KBM-7 (cell line): ENCODE data around the gene FRMD3.

Experiments used
- DNase-seq: peaks from one replicate; pipeline ENCODE4 v3.0.0-alpha.2; 2015
- in situ Hi-C: fragments of 300-500 bp; cut with MboI; formaldehyde crosslinking; loops from 2 replicates; pipeline ENCODE4 v1.14.3; 2020; ENCODE audit warnings: low sequenced_read_pairs, low pct_unique_long_range_greater_than_20kb, mixed read lengths

FRMD3 gene

DNA sequence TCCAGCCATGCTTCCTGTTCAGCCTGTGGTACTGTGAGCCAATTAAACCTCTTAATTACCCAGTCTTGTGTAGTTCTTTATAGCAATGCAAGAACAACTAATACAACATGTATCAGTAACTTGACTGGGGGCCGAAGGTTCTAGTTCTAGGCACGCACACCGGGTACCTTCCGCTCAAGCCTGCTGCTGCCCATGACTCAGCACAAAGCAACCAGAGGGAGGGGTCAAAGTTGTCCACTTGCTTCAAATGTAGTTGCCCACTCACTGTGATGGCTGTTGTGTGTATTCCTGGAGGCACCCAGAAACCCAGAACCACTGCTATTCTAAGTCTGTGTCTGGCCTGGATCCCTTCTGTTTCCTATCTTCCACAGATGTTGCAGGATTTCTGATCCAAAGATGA lies 222.6 kb downstream of the FRMD3 start:
- in situ Hi-C loops, result no loop called here
- peak; percentile 9 for DNase-seq

GRCh38 chr9:83313781-83314180 lies 224.4 kb downstream of the FRMD3 start:
- no peak for DNase-seq
- in situ Hi-C loops, result no loop called here

DNA sequence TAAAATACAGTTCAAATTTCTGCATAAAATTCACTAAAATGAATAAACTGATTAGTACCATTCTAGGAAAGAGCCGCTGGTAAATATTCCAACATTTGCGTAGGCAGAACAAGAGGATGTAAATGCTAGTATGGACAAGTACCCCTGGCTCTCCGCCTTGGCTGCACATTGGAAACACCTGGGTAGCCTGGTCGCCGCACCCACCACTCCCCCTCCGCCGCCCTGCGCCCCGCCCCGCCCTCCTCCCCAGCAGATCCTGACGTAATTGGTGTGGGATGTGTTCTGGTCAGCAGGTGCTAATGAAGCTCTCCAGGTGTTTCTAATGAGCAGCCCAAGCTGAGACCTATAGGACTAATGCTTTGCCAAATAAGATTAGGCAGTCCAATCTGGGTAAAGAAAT lies 225.7 kb downstream of the FRMD3 start:
- in situ Hi-C loops, result no loop called here

DNA sequence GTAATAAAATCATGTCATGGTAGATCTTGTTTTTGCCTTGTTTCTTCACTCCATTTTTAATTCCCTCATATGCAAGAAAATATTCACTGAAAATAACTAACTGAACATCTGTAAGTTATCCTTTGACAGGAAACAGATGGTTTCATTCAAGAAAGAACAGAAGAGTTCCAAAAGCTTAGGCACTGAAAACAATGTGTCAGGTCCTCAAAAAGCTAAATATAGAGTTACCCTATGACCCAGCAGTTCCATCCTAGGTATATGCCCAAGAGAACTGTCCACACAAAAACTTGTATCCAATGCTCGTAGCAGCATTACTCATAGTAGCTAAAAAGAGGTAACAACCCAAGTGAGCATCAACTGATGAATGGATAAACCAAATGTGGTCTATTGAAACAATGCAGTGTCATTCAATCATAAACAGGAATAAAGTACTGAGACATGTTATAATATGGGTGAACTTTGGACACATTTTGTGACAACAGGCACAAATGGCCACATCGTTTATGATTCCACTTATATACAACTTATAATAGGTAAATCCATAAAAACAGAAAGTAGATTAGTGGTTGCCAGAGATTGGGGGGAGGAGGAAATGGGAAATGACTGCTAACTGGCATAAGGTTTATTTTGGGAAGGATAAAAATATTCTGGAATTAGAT lies 231.0 kb downstream of the FRMD3 start:
- in situ Hi-C loops, result no loop called here
- DNase-seq, result no peak

More for the DNA sequence above, 225.7 kb downstream of the FRMD3 start:
- DNase-seq, result no peak

GRCh38 chr9:83304686-83305085 lies 233.5 kb downstream of the FRMD3 start:
- in situ Hi-C loops, result no loop called here
- no peak for DNase-seq

GRCh38 chr9:83299571-83299970 lies 238.6 kb downstream of the FRMD3 start:
- in situ Hi-C loops, result no loop called here
- DNase-seq, result no peak

DNA sequence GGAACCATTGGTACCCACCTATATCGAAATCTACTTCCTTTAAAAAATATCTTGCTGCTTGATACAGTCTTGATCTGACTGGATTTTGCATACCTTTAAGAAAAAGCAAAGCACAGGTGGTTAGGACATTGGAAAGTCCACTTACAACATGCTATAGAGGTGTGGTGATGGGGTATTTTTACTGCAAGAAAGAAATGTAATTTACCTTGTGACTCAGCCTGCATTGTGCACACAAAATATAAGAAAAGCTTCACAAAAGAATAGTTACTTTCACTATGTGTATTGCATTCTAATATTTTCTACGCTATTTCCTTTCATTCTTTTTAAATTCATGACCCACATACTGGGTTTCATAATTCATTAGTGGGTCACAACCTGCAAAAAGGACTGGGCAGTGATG lies 239.1 kb downstream of the FRMD3 start:
- in situ Hi-C loops, result no loop called here
- no peak for DNase-seq

DNA sequence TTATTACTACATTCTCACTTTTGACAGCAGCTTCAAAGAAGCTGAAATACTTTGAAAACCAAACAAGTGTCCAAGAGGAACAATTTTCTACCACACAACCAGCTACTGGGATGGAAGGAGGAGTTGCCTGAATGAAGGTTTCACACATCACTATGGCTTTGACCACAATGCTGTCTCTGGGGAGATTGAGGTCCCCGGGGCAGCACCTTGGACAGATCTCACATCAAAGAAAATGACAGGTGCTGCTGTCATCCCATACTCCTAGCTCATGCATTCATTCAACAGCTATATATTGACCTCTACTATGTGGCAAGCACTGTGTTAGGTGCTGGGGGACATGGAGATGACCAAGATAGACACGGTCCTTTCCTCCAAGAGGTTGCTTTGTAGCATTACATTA lies 242.1 kb downstream of the FRMD3 start:
- in situ Hi-C loops, result no loop called here
- DNase-seq, result no peak

- no peak for DNase-seq
- in situ Hi-C loops, result no loop called here
Measured at GRCh38 chr9:83294816-83295215, 243.4 kb downstream of the FRMD3 start.

- in situ Hi-C loops, result no loop called here
- DNase-seq, result no peak
Measured at GRCh38 chr9:83291196-83291595, 247.0 kb downstream of the FRMD3 start.

- no peak for DNase-seq
- in situ Hi-C loops, result no loop called here
Measured at GRCh38 chr9:83290692-83291091, 247.5 kb downstream of the FRMD3 start.

- in situ Hi-C loops, result no loop called here
- no peak for DNase-seq
Measured at GRCh38 chr9:83287021-83287420, 251.2 kb downstream of the FRMD3 start.

DNA sequence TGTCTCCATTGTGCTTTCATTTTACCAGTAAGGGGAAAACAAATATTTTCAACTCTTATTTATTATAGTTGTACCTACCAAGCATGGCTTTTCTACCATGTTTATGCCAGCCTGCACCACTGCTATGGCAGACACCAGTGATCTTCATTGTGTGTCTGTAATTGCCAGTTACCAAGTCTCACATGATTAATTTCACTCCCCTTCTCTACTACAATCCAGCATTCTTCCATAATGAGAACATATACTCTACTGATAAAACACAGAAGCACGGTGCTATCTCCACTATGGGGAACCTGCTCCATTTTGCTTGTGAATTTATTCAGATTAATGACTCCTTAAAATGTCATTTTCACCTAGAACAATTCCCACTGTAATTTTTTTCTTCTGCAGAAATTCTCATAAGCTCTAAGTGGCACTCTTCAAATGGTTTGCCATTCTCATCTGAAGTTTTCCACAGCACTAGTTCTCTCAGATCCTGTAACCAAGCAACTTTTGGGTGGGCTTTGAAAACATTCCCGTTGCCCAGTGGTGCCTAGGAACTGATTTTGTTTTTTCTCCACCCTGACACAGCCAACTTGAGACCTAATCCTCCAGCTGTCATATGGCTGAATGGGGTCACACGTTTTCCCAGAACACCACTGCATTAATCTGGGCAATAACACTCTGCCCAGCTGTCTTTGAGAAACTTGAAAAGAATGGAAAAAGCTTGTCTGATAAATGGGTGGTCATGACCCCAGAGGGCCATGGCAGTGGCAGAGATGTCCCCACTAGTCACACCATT lies 252.6 kb downstream of the FRMD3 start:
- in situ Hi-C loops, result no loop called here
- DNase-seq, result no peak

GRCh38 chr9:83284746-83285145 lies 253.5 kb downstream of the FRMD3 start:
- in situ Hi-C loops, result no loop called here

DNA sequence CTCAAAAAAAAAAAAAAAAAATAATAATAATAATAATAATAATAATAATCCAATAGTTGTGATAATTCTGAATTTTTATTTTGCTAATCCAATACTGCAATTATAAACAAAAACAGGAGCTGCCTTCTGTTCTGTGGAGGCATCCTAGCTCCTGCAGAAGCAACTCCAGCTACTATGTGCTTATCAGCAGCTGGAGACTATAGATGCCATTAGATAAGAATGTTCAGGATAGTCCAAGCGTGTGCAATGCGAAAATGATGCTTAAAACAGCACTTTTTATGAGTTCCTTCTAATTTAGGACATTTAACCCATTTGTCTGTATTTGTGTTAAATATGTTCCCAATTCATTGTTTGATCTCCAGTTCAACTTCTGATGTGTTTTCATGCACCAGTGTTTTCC lies 254.7 kb downstream of the FRMD3 start:
- in situ Hi-C loops, result no loop called here
- DNase-seq, result no peak

More at GRCh38 chr9:83284746-83285145, 253.5 kb downstream of the FRMD3 start:
- no peak for DNase-seq

DNA sequence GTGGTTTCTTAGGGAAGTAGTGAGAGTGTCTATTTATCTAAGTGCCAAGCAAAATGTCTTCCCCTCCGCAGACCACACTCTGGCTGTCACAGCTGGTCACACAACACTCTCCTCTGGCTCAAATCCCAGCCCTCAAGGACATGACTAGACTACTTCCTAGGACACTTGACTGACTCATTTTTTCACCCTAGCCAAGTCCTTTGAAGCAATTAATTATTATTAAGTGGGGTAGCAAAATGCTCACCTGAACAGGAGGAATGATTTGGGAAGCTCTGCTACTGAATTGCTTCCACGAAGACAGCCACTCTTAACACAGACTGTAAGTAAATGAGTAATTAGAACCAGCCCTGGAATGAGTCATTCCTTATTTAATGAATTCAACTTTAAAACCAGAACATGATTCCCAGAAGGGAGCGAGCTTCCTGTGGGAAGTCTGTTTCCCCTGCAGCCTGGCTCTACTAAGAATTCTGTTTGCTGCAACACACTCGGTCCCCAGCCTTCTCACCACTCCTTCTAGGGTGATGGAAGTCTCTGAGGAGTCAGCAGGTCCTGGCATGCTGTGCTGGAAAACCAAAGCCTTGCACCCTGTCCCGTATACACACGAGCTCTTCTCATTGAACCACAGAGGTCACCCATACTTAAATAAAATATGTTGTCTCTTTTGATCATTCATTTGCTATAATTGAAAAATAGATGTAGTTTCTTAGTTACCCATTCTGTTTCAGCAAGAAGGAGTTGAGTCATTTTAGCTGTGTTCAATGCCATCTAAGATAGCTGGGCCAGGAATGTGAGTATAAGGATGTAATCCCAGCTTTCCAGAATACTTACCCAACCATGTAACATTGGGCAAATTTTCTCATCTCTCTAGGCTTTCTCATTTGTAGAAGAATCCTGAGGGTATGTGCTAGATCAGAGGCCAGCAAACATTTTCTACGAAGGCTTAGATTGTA lies 256.6 kb downstream of the FRMD3 start:
- DNase-seq, result peak; percentile 70
- in situ Hi-C loops, result no loop called here

- no peak for DNase-seq
- in situ Hi-C loops, result no loop called here
Measured at GRCh38 chr9:83280790-83281189, 257.4 kb downstream of the FRMD3 start.

DNA sequence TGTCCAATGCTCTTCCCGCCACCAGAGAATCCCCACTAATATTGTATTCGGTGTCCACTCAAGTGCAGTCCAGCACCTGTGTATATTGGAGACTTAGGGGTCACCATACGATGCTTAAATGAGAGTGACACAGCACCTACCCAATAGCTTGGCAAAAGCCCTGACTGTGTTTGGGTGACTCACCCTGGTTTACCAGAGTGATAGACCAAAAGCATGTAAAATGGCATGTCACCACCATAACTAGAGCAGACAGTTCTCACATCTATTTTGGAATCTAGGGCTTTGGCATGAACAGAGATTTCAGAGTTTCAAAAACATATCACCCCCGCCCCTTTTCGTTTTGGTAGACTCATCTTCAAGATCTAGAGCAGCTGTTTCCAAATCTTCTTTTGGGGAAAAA lies 257.9 kb downstream of the FRMD3 start:
- in situ Hi-C loops, result no loop called here
- DNase-seq, result no peak

- no peak for DNase-seq
- in situ Hi-C loops, result no loop called here
Measured at GRCh38 chr9:83274787-83275186, 263.4 kb downstream of the FRMD3 start.

GRCh38 chr9:83271665-83272071 lies 266.5 kb downstream of the FRMD3 start:
- in situ Hi-C loops, result no loop called here
- no peak for DNase-seq
